ENCODE data around the gene SMC1A.

The SMC1A gene

DNA sequence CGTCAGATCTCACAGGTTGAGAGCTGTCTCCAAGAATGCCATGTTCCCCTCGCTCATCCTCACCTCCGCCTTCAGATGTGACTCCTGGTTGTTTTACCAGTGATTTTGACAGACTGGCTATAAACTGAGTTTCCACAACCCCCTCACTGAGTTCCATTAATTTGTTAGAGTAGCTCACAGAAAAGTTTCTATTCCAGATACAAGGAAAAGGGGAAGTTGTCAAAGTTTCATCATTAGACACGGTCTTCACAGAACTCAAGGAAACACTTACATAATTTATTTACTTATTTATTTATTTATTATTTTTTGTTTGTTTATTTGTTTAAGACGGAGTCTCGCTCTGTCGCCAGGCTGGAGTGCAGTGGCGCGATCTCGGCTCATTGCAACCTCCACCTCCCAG, 85.4 kb downstream of the SMC1A start:
- no peak for DNase-seq

DNA sequence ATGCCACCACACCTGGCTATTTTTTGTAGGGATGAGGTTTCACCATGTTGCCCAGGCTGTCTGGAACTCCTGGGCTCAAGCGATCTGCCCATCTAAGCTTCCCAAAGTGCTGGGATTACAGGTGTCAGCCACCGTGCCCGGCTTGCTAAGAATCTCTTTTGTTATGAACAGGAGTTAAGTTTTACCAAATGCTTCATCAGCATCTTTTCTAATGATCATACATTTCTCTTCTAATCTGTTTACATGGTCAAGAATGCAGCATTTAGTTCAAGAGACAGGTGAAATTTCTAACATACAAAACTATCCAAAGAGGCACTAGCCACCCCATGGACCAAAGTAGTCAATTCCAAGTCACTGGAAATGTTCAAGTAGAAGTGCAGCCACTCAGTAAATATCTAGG, 88.6 kb downstream of the SMC1A start:
- no peak for DNase-seq

DNA sequence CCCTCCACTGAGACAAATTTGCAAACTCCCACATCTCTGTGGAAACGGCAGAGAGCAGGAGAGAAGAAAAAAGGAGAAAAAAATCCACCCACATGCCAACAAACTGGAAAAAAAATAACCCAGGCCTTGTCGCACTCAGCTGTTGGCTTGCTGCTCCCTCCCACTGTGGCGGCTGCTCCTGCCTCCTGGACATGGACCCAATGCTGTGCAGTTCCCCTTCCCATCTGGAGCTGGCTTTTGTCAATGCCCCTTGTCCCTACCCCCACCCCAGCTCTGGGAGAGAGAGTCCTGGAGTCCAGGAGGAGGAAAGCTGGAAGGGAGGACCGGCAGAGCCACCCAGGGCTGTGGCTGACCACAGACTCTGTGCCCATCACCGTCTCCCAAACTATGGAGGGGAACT, 90.2 kb downstream of the SMC1A start:
- DNase-seq: no peak

DNA sequence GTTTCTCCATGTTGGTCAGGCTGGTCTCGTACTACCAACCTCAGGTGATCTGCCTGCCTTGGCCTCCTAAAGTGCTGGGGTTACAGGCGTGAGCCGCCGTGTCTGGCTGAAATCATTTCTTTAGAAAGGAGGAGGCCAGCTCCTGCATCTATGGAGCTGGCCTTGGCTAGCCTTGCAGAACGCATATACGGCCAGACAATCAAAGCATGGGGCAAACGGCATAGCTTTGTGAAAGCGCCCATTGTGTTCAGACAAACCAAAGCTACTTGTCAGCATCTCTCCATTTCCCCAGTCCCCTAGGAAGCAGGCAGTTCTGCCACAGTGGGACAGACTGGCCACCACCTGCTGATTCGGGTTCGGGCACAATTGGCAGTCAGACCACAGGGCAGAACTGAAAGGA, 92.1 kb downstream of the SMC1A start:
- DNase-seq: no peak

DNA sequence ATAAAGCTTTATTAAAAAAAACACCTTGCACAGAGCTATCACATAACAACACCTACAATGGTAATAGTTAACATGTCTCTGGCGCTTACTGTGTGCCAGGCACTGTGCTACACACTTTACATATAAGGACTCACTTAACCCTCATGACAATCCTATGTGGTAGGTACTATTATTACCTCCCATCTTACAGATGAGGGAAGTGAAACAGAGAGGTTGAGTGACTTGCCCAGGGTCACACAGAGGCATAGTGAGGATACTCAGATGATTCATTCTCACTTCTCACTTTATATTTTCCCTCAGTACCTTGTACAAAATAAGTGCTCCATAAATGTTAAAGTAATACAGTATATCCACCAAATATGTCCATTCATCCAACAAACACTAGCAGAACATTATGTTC, 97.7 kb downstream of the SMC1A start:
- no peak for DNase-seq

All from NCI-H1930 (cell line).